Uterus (tissue), 4 donors: ENCODE measurements around the gene SREBF1. TPM values are rescaled to one million over a fixed set of nuclear protein-coding genes. Genes with fewer than 3 reads are reported as not detected.

Experiments used
- DNase-seq, 2 donors: peaks; one replicate each; pipeline ENCODE4 v3.0.0-alpha.2; 2019 to 2020
- H3K27ac ChIP-seq, 2 donors: fragments of 200-600 bp; sonication (generic); 1 replicate in 1 of 2; 2 replicates in 1 of 2; pipeline ENCODE4 v1.5.1; 2016 to 2018
- H3K27me3 ChIP-seq, 2 donors: fragments of 200-600 bp; sonication (generic); one replicate each; pipeline ENCODE4 v1.5.1; 2018 to 2019; ENCODE audit warnings: control low read depth in 1 of 2
- H3K36me3 ChIP-seq, 2 donors: fragments of 200-600 bp; sonication (generic); one replicate each; pipeline ENCODE4 v1.5.1; 2019; ENCODE audit warnings: control low read depth in 1 of 2
- H3K4me1 ChIP-seq, 2 donors: fragments of 200-600 bp; sonication (generic); one replicate each; pipeline ENCODE4 v1.5.1; 2018 to 2019; ENCODE audit warnings: control low read depth in 1 of 2
- H3K4me3 ChIP-seq, 2 donors: fragments of 200-600 bp; sonication (generic); 1 replicate in 1 of 2; 2 replicates in 1 of 2; pipeline ENCODE4 v1.5.1; 2018 to 2019; ENCODE audit warnings: mild to moderate bottlenecking in 1 of 2
- H3K9me3 ChIP-seq, 2 donors: fragments of 200-600 bp; sonication (generic); one replicate each; pipeline ENCODE4 v1.5.1; 2019; ENCODE audit warnings: control low read depth in 1 of 2
- CTCF ChIP-seq, 4 experiments: fragments of 200-600 bp in 2 of 4; fragments of 450-650 bp in 2 of 4; sonication (generic) in 2 of 4; IDR thresholded peaks; one replicate each; pipeline ENCODE4 v1.5.1; 2016 to 2019; ENCODE audit warnings: antibody characterized with exemption in 4 of 4, mild to moderate bottlenecking in 2 of 4, moderate library complexity in 1 of 4
- POLR2A ChIP-seq, 2 donors: fragments of 450-650 bp; IDR thresholded peaks; one replicate each; pipeline ENCODE4 v1.6.1; 2016; ENCODE audit warnings: antibody characterized with exemption in 2 of 2, mild to moderate bottlenecking in 1 of 2, moderate library complexity in 1 of 2
- intact Hi-C: fragments of 100-400 bp; cut with DNase I; formaldehyde crosslinking; loops from one replicate; pipeline ENCODE4 v1.15.1; 2023; ENCODE audit warnings: low total_unique reads
- total RNA-seq, 4 donors: library from RNA; depleted of rRNA in 3 of 4; stranded (reverse); fragments of >200 nt in 3 of 4; gene quantifications; one replicate each; pipeline versions ENCODE4 v1.1.0 to v1.2.4, GENCODE V29; 2014 to 2023
- donor health status: DM: yes; HTN: yes; CAD: no.

SREBF1 gene
- total RNA-seq, 4 donors from 2014 or later, result 24.8 to 94.6 (median 31.5) TPM

GRCh38 chr17:17837380-17837821 is 615 bp upstream of the SREBF1 start:
- Histone ChIP-seq H3K36me3 (no peaks in the 10 kb centered on the region), H3K4me1 (peaks cover 17 to 38% of the 10 kb centered on the region in 2 donors), H3K9me3 (no peaks in the 10 kb centered on the region), H3K27ac (peak overlapping the region; percentile 94 to 99), H3K27me3 (no peaks in the 10 kb centered on the region), H3K4me3 (peak overlapping the region; percentile 63 to 67)
- peak; percentile 62 to 72 for DNase-seq
- intact Hi-C loops, result no loop called here
- TF ChIP-seq POLR2A (IDR thresholded peaks at IDR 0.05), result no peak
- no peak for TF ChIP-seq CTCF (IDR thresholded peaks at IDR 0.05)

- TF ChIP-seq CTCF (IDR thresholded peaks at IDR 0.05) (peak in 1 of 4 experiments; percentile 15), POLR2A (IDR thresholded peaks at IDR 0.05) (peak; percentile 98)
- peak; percentile 97 to 98 for DNase-seq
- Histone ChIP-seq H3K36me3 (no peaks in the 10 kb centered on the region), H3K9me3 (no peaks in the 10 kb centered on the region), H3K4me3 (peak overlapping the region; percentile 63 to 67), H3K27me3 (no peaks in the 10 kb centered on the region), H3K4me1 (peaks cover 17 to 43% of the 10 kb centered on the region in 2 donors), H3K27ac (peak overlapping the region; percentile 94 to 99)
- intact Hi-C loops, result no loop called here
Observed at GRCh38 chr17:17836250-17836817, 452 bp downstream of the SREBF1 start.

- intact Hi-C loops, result no loop called here
- Histone ChIP-seq H3K27me3 (no peaks in the 10 kb centered on the region), H3K9me3 (no peaks in the 10 kb centered on the region), H3K4me1 (peaks cover 17 to 38% of the 10 kb centered on the region in 2 donors), H3K27ac (peak overlapping the region; percentile 94 to 99), H3K36me3 (no peaks in the 10 kb centered on the region), H3K4me3 (peak overlapping the region; percentile 63 to 67)
- peak in 1 of 2 donors; percentile 52 for DNase-seq
- TF ChIP-seq POLR2A (IDR thresholded peaks at IDR 0.05), result no peak
- TF ChIP-seq CTCF (IDR thresholded peaks at IDR 0.05), result no peak
Observed at GRCh38 chr17:17835415-17836249, 1.2 kb downstream of the SREBF1 start.

GRCh38 chr17:17834974-17835373 is 1.8 kb downstream of the SREBF1 start:
- Histone ChIP-seq H3K9me3 (no peaks in the 10 kb centered on the region), H3K27ac (peak overlapping the region; percentile 94 to 99), H3K36me3 (no peaks in the 10 kb centered on the region), H3K4me1 (peaks cover 17 to 40% of the 10 kb centered on the region in 2 donors), H3K27me3 (no peaks in the 10 kb centered on the region), H3K4me3 (no peak overlapping the region)
- no peak for TF ChIP-seq CTCF (IDR thresholded peaks at IDR 0.05)
- intact Hi-C loops, result no loop called here
- DNase-seq, result no peak
